Measurements from ENCODE around the gene PHYHD1. TPM values are rescaled to one million over a fixed set of nuclear protein-coding genes. Genes with fewer than 3 reads are reported as not detected.
"Not testable (repeated sequence)": the region's sequence is repeated elsewhere in the genome, so short reads cannot be mapped to it uniquely, and the experiment has no call there.

Gene PHYHD1
- polyA plus RNA-seq, 1 donor from 2014 or later: 1.0 TPM

DNA sequence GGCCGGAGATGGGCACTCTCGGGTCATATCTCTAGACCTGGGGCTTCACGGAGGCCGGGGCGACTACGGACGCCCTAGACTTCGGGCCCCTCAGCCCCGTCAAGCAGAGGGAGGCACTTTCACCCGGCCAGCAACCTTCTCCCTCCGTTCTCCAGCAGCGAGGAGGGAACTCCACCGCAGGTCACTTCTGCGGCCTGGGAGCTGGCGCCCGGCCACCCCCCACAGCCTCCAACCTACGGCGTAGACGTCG lies 26.4 kb downstream of the PHYHD1 start:
- Mint-ChIP-seq H3K27me3 (no peaks in the 10 kb centered on the region), H3K36me3 (peaks cover 3% of the 10 kb centered on the region), H3K27ac (peak overlapping the region; percentile 96 to 99 (median 98)), H3K4me1 (peaks cover 16 to 27% (median 20%) of the 10 kb centered on the region in 3 donors), H3K4me3 (peak overlapping the region; percentile 99), H3K9me3 (no peaks in the 10 kb centered on the region)

DNA sequence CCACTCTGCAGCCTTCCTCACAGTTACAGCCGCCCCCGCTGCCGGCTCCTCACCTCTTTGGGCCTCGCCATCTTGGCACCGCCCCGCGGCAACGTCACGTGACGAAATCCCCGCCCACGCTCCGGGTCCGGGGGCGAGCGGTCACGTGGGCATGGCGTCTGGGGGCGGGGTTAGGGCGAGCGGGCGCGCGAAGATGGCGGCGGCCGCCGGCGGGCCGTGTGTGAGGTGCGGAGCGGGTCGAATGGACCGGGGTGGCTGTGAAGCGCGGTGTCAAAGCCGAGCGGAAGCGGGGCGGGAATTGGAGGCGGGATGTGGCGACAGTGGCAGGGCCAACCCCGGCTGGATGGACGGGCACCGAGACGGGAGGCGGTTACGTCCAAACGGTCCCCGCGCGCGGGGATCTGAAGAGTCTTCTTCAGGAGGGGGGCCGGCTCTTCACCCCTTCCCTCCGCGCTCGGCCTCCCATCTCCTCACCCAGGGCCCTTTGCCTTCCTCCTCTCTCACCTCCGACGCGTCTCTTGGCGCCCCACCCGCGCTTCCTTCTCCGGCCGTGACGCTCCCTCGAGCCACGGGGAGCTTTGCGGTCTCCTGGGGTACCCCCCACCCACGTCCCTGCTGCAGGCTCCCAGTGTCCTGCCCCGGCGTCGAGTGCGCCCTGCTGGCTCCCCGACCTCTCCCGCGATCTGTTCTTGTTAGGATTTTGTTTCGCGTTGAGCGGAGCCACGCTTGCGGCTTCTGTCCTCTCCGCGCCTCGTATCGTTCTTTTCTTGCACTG lies 26.9 kb downstream of the PHYHD1 start, which contains the start of the genes DOLK and NUP188:
TSS of gene DOLK (minus strand) at position 77 of the 775 bp plus-strand sequence. CDS start 300 bp downstream, outside the sequence.
TSS of gene NUP188 (plus strand) at position 173 of the 775 bp plus-strand sequence. CDS start at position 194, 21 bp downstream.
- peaks cover 16 to 29% (median 20%) of the 10 kb centered on the region in 3 donors for H3K4me1 Mint-ChIP-seq
- H3K4me3 Mint-ChIP-seq: peak within 1 kb of the TSS; percentile 99
- no peaks in the 10 kb centered on the region for H3K9me3 Mint-ChIP-seq
- peaks cover 3% of the 10 kb centered on the region for H3K36me3 Mint-ChIP-seq
- peak within 1 kb of the TSS; percentile 96 to 99 (median 98) for H3K27ac Mint-ChIP-seq
- no peaks in the 10 kb centered on the region for H3K27me3 Mint-ChIP-seq

DNA sequence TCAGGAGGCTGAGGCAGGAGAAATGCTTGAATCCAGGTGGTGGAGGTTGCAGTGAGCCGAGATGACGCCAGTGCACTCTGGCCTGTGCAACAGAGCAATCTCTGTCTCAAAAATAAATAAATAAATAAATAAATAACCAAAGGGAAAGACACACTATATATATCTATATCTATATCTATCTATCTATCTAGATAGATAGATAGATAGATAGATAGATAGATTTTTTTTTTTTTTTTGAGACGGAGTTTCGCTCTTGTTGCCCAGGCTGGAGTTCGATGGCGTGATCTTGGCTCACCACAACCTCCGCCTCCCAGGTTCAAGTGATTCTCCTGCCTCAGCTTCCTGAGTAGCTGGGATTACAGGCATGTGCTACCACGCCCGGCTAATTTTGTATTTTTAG lies 40.6 kb downstream of the PHYHD1 start:
- not testable (repeated sequence) for H3K27ac Mint-ChIP-seq, H3K27me3 Mint-ChIP-seq, H3K36me3 Mint-ChIP-seq, H3K4me1 Mint-ChIP-seq, H3K4me3 Mint-ChIP-seq, H3K9me3 Mint-ChIP-seq

DNA sequence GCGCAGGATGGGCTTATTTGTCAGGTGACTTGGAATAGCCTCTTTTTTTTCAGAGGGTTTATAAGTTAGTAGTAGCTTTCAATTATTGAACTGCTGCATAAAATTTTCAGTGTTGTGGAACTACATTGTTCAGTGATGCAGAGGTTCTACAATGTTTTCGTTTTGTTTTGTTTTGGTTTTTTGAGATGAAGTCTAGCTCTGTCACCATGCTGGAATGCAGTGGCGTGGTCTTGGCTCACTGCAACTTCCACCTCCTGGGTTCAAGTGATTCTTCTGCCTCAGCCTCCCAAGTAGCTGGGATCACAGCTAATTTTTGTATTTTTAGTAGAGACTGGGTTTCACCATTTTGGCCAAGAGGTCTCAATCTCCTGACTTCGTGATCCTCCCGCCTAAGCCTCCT lies 48.7 kb downstream of the PHYHD1 start:
- no peaks in the 10 kb centered on the region for H3K4me1 Mint-ChIP-seq
- H3K27ac Mint-ChIP-seq: peak overlapping the region in 1 of 3 donors; percentile 50
- no peaks in the 10 kb centered on the region for H3K9me3 Mint-ChIP-seq
- H3K4me3 Mint-ChIP-seq: no peak overlapping the region
- H3K27me3 Mint-ChIP-seq: no peaks in the 10 kb centered on the region
- peaks cover 5% of the 10 kb centered on the region for H3K36me3 Mint-ChIP-seq

DNA sequence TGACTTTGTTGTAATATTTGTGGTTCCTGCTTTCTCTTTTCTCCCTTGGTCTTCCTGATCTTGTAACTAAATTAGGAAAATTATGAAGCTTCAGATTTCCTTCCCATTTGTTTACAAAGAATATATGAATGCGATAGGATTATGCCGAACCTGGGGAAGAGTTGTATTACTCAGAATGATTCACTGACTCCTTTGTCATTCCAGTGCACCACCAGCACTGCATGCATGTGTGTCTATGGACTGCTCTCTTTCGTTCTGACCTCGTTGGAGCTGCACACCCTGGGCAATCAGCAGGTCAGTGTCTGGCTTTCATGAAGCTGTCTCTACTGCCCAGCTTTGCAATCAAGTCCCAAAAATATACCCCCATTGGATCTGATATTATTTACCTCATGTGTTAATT lies 52.2 kb downstream of the PHYHD1 start:
- Mint-ChIP-seq H3K9me3 (no peaks in the 10 kb centered on the region), H3K27ac (no peak overlapping the region), H3K27me3 (no peaks in the 10 kb centered on the region), H3K4me3 (no peak overlapping the region), H3K4me1 (no peaks in the 10 kb centered on the region), H3K36me3 (peaks cover 5% of the 10 kb centered on the region)

DNA sequence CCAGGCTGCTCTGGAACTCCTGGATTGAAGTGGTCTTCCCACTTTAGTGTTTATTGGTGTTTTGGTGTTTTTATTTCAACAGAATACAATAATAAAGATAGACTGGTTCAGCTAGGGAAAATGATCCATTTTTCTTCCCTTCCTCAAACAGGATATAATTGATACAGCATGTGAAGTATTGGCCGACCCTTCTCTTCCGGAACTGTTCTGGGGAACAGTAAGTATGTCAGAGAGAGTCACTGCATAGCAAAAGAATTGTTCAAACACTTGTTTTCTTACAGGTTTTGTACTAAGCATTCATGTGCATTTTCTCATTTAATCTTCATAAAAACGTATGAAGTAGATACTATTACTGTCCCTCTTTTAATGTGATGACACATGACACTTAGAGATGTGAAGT lies 58.3 kb downstream of the PHYHD1 start:
- no peak overlapping the region for H3K4me3 Mint-ChIP-seq
- peaks cover 6% of the 10 kb centered on the region for H3K36me3 Mint-ChIP-seq
- no peaks in the 10 kb centered on the region for H3K4me1 Mint-ChIP-seq
- H3K27ac Mint-ChIP-seq: no peak overlapping the region
- no peaks in the 10 kb centered on the region for H3K27me3 Mint-ChIP-seq
- no peaks in the 10 kb centered on the region for H3K9me3 Mint-ChIP-seq

DNA sequence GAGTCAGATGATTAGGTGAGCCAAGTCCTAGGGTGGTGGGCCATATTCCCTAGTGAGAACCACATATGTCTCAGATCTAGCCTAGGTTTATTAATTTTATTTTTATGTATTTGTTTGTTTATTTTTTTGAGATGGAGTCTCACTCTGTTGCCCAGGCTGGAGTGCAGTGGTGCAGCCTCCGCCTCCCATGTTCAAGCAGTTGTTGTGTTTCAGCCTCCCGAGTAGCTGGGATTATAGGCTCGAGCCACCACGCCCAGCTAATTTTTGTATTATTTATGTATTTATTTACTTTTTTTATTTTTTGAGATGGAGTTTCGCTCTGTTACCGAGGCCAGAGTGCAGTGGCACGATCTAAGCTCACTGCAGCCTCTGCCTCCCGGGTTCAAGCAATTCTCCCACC lies 62.8 kb downstream of the PHYHD1 start:
- Mint-ChIP-seq H3K4me1 (peaks cover 0 to 1% (median 0%) of the 10 kb centered on the region in 3 donors), H3K27me3 (no peaks in the 10 kb centered on the region), H3K36me3 (peaks cover 9% of the 10 kb centered on the region), H3K27ac (no peak overlapping the region), H3K4me3 (no peak overlapping the region), H3K9me3 (no peaks in the 10 kb centered on the region)

DNA sequence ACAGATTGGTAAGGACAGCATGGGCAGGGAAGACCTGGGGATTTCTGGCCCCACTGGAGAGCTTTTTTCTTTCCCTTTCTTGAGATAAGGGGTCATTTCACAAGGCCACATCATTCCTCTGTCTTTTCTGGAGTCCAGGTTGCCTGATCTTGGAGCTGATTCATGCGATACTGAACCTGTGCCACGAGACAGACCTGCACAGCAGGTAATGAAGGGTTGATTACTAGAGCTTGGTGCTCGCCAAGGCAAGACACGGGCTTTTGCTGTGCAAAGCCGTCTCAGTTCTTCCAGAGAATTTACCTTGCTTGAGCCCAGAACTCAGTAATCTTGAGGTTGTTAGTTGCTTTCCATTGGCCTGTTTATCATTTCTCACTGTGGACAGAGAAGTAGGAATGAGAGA lies 65.9 kb downstream of the PHYHD1 start:
- peak overlapping the region in 2 of 3 donors; percentile 19 to 39 for H3K27ac Mint-ChIP-seq
- no peaks in the 10 kb centered on the region for H3K9me3 Mint-ChIP-seq
- H3K4me3 Mint-ChIP-seq: no peak overlapping the region
- peaks cover 7% of the 10 kb centered on the region for H3K36me3 Mint-ChIP-seq
- H3K4me1 Mint-ChIP-seq: peaks cover 0 to 1% (median 0%) of the 10 kb centered on the region in 3 donors
- H3K27me3 Mint-ChIP-seq: no peaks in the 10 kb centered on the region

DNA sequence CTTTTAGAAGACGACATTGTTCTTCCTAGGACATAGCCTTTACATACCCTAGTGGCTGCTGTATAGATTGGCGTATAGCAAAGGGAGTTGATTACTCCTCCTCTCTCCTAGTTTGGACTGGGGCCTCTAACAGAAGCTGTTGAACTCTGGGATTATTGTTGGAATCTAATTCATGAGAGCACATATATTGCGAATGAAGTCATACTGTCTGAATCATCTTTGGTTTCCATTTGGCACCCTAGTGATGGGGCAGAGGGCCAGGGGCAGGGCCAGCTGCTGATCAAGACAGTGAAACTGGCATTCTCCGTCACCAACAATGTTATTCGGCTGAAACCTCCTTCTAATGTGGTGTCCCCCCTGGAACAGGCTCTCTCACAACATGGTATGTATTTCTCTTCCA lies 67.0 kb downstream of the PHYHD1 start:
- Mint-ChIP-seq H3K4me1 (peaks cover 0 to 1% (median 0%) of the 10 kb centered on the region in 3 donors), H3K27me3 (no peaks in the 10 kb centered on the region), H3K36me3 (peaks cover 9% of the 10 kb centered on the region), H3K9me3 (no peaks in the 10 kb centered on the region), H3K4me3 (no peak overlapping the region), H3K27ac (no peak overlapping the region)

Other genes with a start within 250 kb of the PHYHD1 start
- 257 TPM for gene SET, start 231.8 kb upstream of the PHYHD1 start, polyA plus RNA-seq
- 0.11 TPM for gene PKN3, start 218.5 kb upstream of the PHYHD1 start, polyA plus RNA-seq
- gene ZDHHC12, start 196.9 kb upstream of the PHYHD1 start, polyA plus RNA-seq: 55.3 TPM
- gene ZER1, start 149.1 kb upstream of the PHYHD1 start, polyA plus RNA-seq: 33.7 TPM
- gene TBC1D13, start 133.7 kb upstream of the PHYHD1 start, polyA plus RNA-seq: 30.7 TPM
- gene ENDOG, start 102.5 kb upstream of the PHYHD1 start, polyA plus RNA-seq: 15.3 TPM
- gene SPOUT1, start 91.2 kb upstream of the PHYHD1 start, polyA plus RNA-seq: 65.2 TPM
- gene KYAT1, start 39.0 kb upstream of the PHYHD1 start, polyA plus RNA-seq: 11.4 TPM
- 26.2 TPM for gene LRRC8A, start 38.8 kb upstream of the PHYHD1 start, polyA plus RNA-seq
- gene DOLK, start 26.6 kb downstream of the PHYHD1 start, polyA plus RNA-seq: 8.5 TPM
- gene NUP188, start 26.7 kb downstream of the PHYHD1 start, polyA plus RNA-seq: 21.9 TPM
- gene SH3GLB2, start 107.3 kb downstream of the PHYHD1 start, polyA plus RNA-seq: 27.7 TPM
- gene MIGA2, start 115.6 kb downstream of the PHYHD1 start, polyA plus RNA-seq: 11.4 TPM
- gene DOLPP1, start 160.1 kb downstream of the PHYHD1 start, polyA plus RNA-seq: 7.4 TPM
- 8.1 TPM for gene CRAT, start 189.8 kb downstream of the PHYHD1 start, polyA plus RNA-seq
- gene PTPA, start 190.4 kb downstream of the PHYHD1 start, polyA plus RNA-seq: 12.2 TPM